GM23338 (cell line): ENCODE data around the gene MED27. TPM values are rescaled to one million over a fixed set of nuclear protein-coding genes. Genes with fewer than 3 reads are reported as not detected.

Experiments
- ATAC-seq: fragments of 200-7000 bp; cut with Tn5 transposase; 3 replicates; pipeline ENCODE4 v1.9.1; 2020
- DNase-seq: peaks from one replicate; pipeline ENCODE4 v3.0.0-alpha.2; 2015; ENCODE audit warnings: low spot score
- H2AFZ ChIP-seq: fragments of 200-600 bp; sonication (generic); 2 replicates; pipeline ENCODE4 v1.8.0; 2016; ENCODE audit warnings: antibody characterized with exemption, mild to moderate bottlenecking, moderate library complexity
- H3F3A ChIP-seq: fragments of 200-600 bp; sonication (generic); replicated peaks from 2 replicates; pipeline ENCODE4 v1.8.0; 2017; ENCODE audit warnings: antibody characterized with exemption, mixed run types, low read depth
- H3K27ac ChIP-seq: fragments of 200-600 bp; sonication (generic); 2 replicates; pipeline ENCODE4 v1.6.1; 2016; ENCODE audit warnings: low read depth
- H3K27me3 ChIP-seq: fragments of 200-600 bp; sonication (generic); 2 replicates; pipeline ENCODE4 v1.8.0; 2016; ENCODE audit warnings: mild to moderate bottlenecking, mixed run types, moderate library complexity; ENCODE audit not compliant: insufficient read depth
- H3K36me3 ChIP-seq: fragments of 200-600 bp; sonication (generic); 2 replicates; pipeline ENCODE4 v1.8.0; 2016; ENCODE audit warnings: mild to moderate bottlenecking; ENCODE audit not compliant: insufficient read depth
- H3K4me1 ChIP-seq: fragments of 200-600 bp; sonication (generic); 2 replicates; pipeline ENCODE4 v1.8.0; 2016; ENCODE audit warnings: mild to moderate bottlenecking, moderate library complexity; ENCODE audit not compliant: insufficient read depth
- H3K4me2 ChIP-seq: fragments of 200-600 bp; sonication (generic); 2 replicates; pipeline ENCODE4 v1.7.1; 2017; ENCODE audit warnings: mixed run types
- H3K4me3 ChIP-seq: fragments of 200-600 bp; sonication (generic); 2 replicates; pipeline ENCODE4 v1.6.1; 2016; ENCODE audit warnings: mixed run types
- H3K79me2 ChIP-seq: fragments of 200-600 bp; sonication (generic); replicated peaks from 2 replicates; pipeline ENCODE4 v1.8.0; 2017; ENCODE audit warnings: mild to moderate bottlenecking; ENCODE audit not compliant: insufficient read depth
- H3K9me2 ChIP-seq: fragments of 200-600 bp; sonication (generic); 2 replicates; pipeline ENCODE4 v1.8.0; 2017; ENCODE audit not compliant: insufficient read depth
- H4K20me1 ChIP-seq: fragments of 200-600 bp; sonication (generic); replicated peaks from 2 replicates; pipeline ENCODE4 v1.8.0; 2017; ENCODE audit warnings: mild to moderate bottlenecking; ENCODE audit not compliant: insufficient read depth
- H3K27ac Mint-ChIP-seq: 2 replicates; pipeline ENCODE4 v1.8.0; 2020; ENCODE audit warnings: inconsistent platforms, mild to moderate bottlenecking, moderate library complexity, mixed read lengths
- H3K27me3 Mint-ChIP-seq: 3 replicates; pipeline ENCODE4 v1.8.0; 2022; ENCODE audit warnings: low read depth, mild to moderate bottlenecking, moderate library complexity, mixed read lengths, inconsistent platforms; ENCODE audit not compliant: insufficient read depth, poor library complexity
- H3K36me3 Mint-ChIP-seq: 3 replicates; pipeline ENCODE4 v1.8.0; 2021; ENCODE audit warnings: low read depth, mild to moderate bottlenecking, inconsistent platforms, moderate library complexity, mixed read lengths
- H3K4me1 Mint-ChIP-seq: 3 replicates; pipeline ENCODE4 v1.8.0; 2020; ENCODE audit warnings: mild to moderate bottlenecking, inconsistent platforms, mixed read lengths
- H3K4me3 Mint-ChIP-seq: 3 replicates; pipeline ENCODE4 v1.8.0; 2021; ENCODE audit warnings: moderate library complexity, mild to moderate bottlenecking, inconsistent platforms, mixed read lengths
- H3K9me3 Mint-ChIP-seq: 3 replicates; pipeline ENCODE4 v1.8.0; 2020; ENCODE audit warnings: moderate library complexity, mild to moderate bottlenecking, inconsistent platforms, mixed read lengths
- CREB1 ChIP-seq: fragments of 250-450 bp; sonication (Bioruptor Pico); IDR thresholded peaks from 2 replicates; pipeline ENCODE4 v1.5.0; 2020; ENCODE audit warnings: low read depth, mild to moderate bottlenecking, moderate library complexity
- EZH2 ChIP-seq: fragments of 200-600 bp; sonication (generic); IDR thresholded peaks from one replicate; pipeline ENCODE4 v1.8.0; 2017; ENCODE audit warnings: antibody characterized with exemption, mild to moderate bottlenecking, low read depth; ENCODE audit not compliant: unreplicated experiment
- JUNB ChIP-seq: IDR thresholded peaks from one replicate; pipeline ENCODE4 v1.6.1; 2016; ENCODE audit warnings: antibody characterized with exemption; ENCODE audit not compliant: unreplicated experiment
- NANOG ChIP-seq: IDR thresholded peaks from 2 replicates; pipeline ENCODE4 v1.6.1; 2016; ENCODE audit warnings: antibody characterized with exemption, borderline replicate concordance
- REST ChIP-seq: IDR thresholded peaks from one replicate; pipeline ENCODE4 v1.6.1; 2018; ENCODE audit warnings: antibody characterized with exemption; ENCODE audit not compliant: unreplicated experiment
- polyA plus RNA-seq: library from polyadenylated mRNA; unstranded; fragments of >200 nt; fragmentation: Nextera tagmentation; extraction: Ambion mirVana; gene quantifications from 2 replicates; pipeline ENCODE4 v1.2.1, GENCODE V29; 2016
- total RNA-seq: library from RNA; depleted of rRNA; stranded (reverse); fragments of >200 nt; shearing (Covaris generic); gene quantifications from 2 replicates; pipeline ENCODE4 v1.2.3, GENCODE V29; 2014
- TF ChIP-seq, protein P1 (sequence below): fragments of 250-450 bp; sonication (Bioruptor Pico); IDR thresholded peaks from 2 replicates; pipeline ENCODE4 v1.5.0; 2020; ENCODE audit warnings: mild to moderate bottlenecking, moderate library complexity

Gene MED27
- total and polyA plus RNA-seq, 2 experiments from 2014 or later, result 30.6 to 35.0 TPM

DNA sequence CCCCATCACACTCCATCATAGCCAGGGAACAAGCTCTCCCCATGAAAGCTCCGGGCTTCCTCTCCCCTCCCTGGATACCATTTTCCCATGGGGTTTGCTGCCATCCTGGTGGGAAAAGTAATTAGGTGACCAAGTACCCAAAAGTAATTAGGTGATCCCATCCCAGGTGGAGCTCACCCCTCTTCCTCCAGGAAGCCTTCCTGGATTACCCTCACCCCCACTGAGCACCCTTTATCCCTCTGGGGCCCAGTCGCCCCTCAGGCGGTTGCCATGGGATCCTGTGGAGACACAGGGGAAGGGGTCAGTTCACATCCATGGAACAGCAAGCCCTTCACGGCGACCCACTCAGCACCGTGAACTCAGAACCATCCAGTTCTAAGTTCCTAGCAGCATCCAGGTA is 265.0 kb downstream of the MED27 start:
- no peaks in the 10 kb centered on the region for H3F3A ChIP-seq
- Mint-ChIP-seq H3K9me3 (no peaks in the 10 kb centered on the region; the same call in 2 of the 3 replicates), H3K4me1 (peaks cover 36% of the 10 kb centered on the region), H3K27me3 (peaks cover 7% of the 10 kb centered on the region), H3K4me3 (no peak overlapping the region), H3K36me3 (no peaks in the 10 kb centered on the region), H3K27ac (no peak overlapping the region)
- no peak overlapping the region for H3K27ac ChIP-seq
- ATAC-seq, result no peak
- H3K4me2 ChIP-seq, result no peak overlapping the region
- H2AFZ ChIP-seq, result no peak overlapping the region
- TF ChIP-seq REST (no peak), NANOG (no peak), JUNB (no peak), CREB1 (CRISPR knock-in tag) (no peak), EZH2 (no peak)
- TF ChIP-seq, protein P1, sequence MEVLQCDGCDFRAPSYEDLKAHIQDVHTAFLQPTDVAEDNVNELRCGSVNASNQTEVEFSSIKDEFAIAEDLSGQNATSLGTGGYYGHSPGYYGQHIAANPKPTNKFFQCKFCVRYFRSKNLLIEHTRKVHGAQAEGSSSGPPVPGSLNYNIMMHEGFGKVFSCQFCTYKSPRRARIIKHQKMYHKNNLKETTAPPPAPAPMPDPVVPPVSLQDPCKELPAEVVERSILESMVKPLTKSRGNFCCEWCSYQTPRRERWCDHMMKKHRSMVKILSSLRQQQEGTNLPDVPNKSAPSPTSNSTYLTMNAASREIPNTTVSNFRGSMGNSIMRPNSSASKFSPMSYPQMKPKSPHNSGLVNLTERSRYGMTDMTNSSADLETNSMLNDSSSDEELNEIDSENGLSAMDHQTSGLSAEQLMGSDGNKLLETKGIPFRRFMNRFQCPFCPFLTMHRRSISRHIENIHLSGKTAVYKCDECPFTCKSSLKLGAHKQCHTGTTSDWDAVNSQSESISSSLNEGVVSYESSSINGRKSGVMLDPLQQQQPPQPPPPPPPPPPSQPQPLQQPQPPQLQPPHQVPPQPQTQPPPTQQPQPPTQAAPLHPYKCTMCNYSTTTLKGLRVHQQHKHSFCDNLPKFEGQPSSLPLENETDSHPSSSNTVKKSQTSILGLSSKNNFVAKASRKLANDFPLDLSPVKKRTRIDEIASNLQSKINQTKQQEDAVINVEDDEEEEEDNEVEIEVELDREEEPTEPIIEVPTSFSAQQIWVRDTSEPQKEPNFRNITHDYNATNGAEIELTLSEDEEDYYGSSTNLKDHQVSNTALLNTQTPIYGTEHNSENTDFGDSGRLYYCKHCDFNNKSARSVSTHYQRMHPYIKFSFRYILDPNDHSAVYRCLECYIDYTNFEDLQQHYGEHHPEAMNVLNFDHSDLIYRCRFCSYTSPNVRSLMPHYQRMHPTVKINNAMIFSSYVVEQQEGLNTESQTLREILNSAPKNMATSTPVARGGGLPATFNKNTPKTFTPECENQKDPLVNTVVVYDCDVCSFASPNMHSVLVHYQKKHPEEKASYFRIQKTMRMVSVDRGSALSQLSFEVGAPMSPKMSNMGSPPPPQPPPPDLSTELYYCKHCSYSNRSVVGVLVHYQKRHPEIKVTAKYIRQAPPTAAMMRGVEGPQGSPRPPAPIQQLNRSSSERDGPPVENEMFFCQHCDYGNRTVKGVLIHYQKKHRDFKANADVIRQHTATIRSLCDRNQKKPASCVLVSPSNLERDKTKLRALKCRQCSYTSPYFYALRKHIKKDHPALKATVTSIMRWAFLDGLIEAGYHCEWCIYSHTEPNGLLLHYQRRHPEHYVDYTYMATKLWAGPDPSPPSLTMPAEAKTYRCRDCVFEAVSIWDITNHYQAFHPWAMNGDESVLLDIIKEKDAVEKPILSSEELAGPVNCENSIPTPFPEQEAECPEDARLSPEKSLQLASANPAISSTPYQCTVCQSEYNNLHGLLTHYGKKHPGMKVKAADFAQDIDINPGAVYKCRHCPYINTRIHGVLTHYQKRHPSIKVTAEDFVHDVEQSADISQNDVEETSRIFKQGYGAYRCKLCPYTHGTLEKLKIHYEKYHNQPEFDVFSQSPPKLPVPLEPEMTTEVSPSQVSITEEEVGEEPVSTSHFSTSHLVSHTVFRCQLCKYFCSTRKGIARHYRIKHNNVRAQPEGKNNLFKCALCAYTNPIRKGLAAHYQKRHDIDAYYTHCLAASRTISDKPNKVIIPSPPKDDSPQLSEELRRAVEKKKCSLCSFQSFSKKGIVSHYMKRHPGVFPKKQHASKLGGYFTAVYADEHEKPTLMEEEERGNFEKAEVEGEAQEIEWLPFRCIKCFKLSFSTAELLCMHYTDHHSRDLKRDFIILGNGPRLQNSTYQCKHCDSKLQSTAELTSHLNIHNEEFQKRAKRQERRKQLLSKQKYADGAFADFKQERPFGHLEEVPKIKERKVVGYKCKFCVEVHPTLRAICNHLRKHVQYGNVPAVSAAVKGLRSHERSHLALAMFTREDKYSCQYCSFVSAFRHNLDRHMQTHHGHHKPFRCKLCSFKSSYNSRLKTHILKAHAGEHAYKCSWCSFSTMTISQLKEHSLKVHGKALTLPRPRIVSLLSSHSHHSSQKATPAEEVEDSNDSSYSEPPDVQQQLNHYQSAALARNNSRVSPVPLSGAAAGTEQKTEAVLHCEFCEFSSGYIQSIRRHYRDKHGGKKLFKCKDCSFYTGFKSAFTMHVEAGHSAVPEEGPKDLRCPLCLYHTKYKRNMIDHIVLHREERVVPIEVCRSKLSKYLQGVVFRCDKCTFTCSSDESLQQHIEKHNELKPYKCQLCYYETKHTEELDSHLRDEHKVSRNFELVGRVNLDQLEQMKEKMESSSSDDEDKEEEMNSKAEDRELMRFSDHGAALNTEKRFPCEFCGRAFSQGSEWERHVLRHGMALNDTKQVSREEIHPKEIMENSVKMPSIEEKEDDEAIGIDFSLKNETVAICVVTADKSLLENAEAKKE (CRISPR knock-in tag), result no peak
- no peaks in the 10 kb centered on the region for H3K9me2 ChIP-seq
- H3K27me3 ChIP-seq, result no peaks in the 10 kb centered on the region
- H3K4me3 ChIP-seq, result no peak overlapping the region
- H3K36me3 ChIP-seq, result no peaks in the 10 kb centered on the region
- no peak for DNase-seq
- no peaks in the 10 kb centered on the region for H4K20me1 ChIP-seq
- peaks cover 7% of the 10 kb centered on the region for H3K4me1 ChIP-seq
- H3K79me2 ChIP-seq, result no peaks in the 10 kb centered on the region
